ENCODE results near the gene SLC38A6.

The SLC38A6 gene

DNA sequence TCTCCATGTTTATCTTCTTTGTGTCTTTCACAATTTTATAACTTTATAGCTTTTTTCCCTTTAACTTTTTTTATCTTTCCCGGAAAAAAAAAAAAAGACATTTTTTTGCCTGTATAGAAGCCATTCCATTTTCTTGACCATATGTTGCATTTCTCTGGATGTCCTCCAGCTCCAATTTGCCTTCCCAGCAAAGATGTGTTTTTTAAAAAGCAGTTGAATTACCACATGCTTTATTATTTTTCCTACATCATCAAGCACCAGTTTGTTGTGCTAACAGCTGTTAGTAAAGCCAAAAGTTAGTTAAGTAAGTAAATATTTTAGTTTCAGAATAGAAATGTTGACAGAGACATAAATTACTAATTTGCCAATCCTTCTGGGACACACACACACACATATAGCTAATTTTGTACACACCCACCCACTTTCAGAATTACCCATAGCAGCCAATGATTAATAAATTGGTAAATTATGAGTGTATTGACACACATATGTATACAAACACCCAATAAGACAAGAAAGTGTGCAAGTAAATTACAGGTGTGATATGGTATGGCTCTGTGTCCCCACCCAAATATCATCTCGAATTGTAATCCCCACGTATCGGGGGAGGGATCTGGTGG, 118.3 kb downstream of the SLC38A6 start:
- Histone ChIP-seq H3K36me3 (ENCODE audit: control insufficient read depth, insufficient read depth, low read length) (no peaks in the 10 kb centered on the region), H3K27me3 (replicated peaks; ENCODE audit: control insufficient read depth, insufficient read depth, low read length) (no peaks in the 10 kb centered on the region), H3K4me3 (replicated peaks; ENCODE audit: low read depth, low read length) (no peak overlapping the region)
- DNase-seq (ENCODE audit: extremely low read depth, insufficient read length): no peak
- no peak for TF ChIP-seq CTCF (IDR thresholded peaks at IDR 0.05; ENCODE audit: insufficient read depth, low read length, poor library complexity, severe bottlenecking)

DNA sequence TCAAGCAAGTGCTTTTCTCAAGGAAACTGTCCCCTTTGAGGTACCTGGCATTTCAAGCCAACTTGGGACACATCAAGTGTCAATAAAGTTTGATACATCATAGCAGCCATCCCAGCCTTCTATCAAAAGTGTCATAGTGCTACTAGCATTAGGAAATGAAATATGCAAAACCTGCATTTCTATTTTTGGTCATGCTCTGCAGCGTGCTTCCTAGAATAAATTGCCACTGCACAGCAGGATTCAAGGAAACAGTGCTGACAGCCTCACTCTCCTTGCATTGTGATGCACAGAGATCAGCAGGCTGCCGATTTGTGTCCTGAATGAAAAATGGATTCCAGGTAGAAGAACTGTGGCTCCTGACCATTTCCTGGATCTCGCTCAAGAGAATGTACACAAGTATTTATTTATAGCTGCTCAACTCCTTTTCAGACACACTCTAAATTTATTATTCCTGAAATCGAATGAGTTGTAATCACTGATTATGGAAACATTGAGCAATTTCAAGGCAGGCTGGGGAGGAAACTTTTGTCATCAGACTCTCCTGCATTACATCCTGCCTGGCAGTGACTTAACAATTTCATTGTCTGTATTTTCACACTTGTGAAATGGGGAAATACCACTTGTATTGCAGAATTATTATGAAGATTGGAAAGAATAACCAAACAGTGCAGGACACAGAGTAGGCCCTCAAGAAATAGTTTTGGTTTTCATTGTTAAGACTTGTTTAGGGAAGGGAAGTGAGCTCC, 120.9 kb downstream of the SLC38A6 start:
- Histone ChIP-seq H3K36me3 (ENCODE audit: control insufficient read depth, insufficient read depth, low read length) (no peaks in the 10 kb centered on the region), H3K4me3 (replicated peaks; ENCODE audit: low read depth, low read length) (no peak overlapping the region), H3K27me3 (replicated peaks; ENCODE audit: control insufficient read depth, insufficient read depth, low read length) (no peaks in the 10 kb centered on the region)
- no peak for TF ChIP-seq CTCF (IDR thresholded peaks at IDR 0.05; ENCODE audit: insufficient read depth, low read length, poor library complexity, severe bottlenecking)
- no peak for DNase-seq (ENCODE audit: extremely low read depth, insufficient read length)

Measured in GM06990 (cell line).